Measurements from ENCODE around the gene KDM6B.

KDM6B gene

GRCh38 chr17:7841396-7841914, 7.4 kb downstream of the KDM6B start:
- peak; percentile 91 to 94 for DNase-seq

DNA sequence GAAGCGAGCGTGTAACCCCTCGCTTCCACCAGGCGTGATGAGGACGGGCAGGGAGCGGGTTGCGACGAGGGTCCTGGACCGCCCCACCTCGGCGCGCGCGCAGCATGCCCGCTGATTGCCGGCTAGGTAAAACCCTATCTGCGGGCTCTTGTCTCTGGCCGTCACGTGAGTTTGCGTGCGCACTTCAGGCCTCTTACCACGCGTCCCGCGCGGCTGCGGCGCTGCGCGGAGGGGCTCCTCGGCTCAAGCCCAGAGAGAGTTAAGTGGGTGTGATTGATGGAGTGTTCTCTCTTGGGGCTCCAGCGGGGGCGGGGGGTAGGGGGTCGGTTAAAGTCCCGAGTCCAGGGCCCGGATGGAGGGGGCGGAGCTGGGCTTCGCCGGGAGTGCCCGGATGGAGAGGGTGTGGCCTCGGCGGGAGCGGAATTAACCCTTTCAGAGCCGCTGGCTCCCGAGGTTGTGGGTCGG, 7.9 kb downstream of the KDM6B start:
- peak; percentile 86 to 89 for DNase-seq

- DNase-seq, result peak; percentile 95 to 98
Observed at GRCh38 chr17:7842380-7843256, 8.6 kb downstream of the KDM6B start.

- no peak for DNase-seq
Observed at GRCh38 chr17:7843257-7843535, 9.2 kb downstream of the KDM6B start.

- peak; percentile 91 to 92 for DNase-seq
Observed at GRCh38 chr17:7843536-7844291, 9.7 kb downstream of the KDM6B start.

GRCh38 chr17:7844292-7845154, 10.5 kb downstream of the KDM6B start:
- DNase-seq, result peak; percentile 85 to 86

GRCh38 chr17:7845359-7846062, 11.5 kb downstream of the KDM6B start:
- no peak for DNase-seq

- no peak for DNase-seq
Observed at GRCh38 chr17:7846063-7846735, 12.2 kb downstream of the KDM6B start.

GRCh38 chr17:7846765-7847661, 13.0 kb downstream of the KDM6B start:
- DNase-seq, result no peak

DNA sequence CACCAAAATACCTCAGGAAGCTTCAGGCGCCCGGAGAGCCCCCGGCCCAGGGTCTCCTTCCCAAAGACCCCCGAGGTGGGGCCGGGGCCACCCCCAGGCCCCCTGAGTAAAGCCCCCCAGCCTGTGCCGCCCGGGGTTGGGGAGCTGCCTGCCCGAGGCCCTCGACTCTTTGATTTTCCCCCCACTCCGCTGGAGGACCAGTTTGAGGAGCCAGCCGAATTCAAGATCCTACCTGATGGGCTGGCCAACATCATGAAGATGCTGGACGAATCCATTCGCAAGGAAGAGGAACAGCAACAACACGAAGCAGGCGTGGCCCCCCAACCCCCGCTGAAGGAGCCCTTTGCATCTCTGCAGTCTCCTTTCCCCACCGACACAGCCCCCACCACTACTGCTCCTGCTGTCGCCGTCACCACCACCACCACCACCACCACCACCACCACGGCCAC, 14.1 kb downstream of the KDM6B start:
- no peak for DNase-seq

GRCh38 chr17:7848739-7849129, 14.7 kb downstream of the KDM6B start:
- no peak for DNase-seq

GRCh38 chr17:7849130-7849750, 15.2 kb downstream of the KDM6B start:
- no peak for DNase-seq

GRCh38 chr17:7849751-7850504, 15.9 kb downstream of the KDM6B start:
- no peak for DNase-seq

DNA sequence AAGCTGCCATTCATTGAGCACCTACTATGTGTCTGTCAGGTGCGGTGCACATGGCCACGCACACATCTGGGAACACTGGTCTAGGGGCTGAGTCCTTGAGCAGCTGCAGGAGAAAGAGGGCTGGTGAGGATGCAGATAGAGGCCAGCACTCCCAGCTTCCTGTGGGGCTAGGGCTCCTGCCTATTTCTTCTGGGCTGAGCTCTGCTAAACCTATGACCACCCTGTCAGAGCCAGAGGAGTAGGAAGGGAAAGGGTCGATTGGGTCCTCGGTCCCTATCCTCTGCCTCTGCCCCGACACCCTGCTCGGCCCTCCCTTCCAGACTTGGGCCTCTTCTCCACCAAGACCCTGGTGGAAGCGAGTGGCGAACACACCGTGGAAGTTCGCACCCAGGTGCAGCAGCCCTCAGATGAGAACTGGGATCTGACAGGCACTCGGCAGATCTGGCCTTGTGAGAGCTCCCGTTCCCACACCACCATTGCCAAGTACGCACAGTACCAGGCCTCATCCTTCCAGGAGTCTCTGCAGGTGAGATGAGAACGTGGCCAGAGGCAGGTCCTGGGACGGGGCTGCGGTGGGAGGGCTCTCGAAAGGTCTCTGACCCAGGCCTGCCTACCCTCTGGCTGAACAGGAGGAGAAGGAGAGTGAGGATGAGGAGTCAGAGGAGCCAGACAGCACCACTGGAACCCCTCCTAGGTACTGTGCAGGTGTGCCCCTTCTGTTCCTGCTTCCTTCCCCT, 16.9 kb downstream of the KDM6B start:
- peak in 1 of 2 donors; percentile 11 for DNase-seq

DNA sequence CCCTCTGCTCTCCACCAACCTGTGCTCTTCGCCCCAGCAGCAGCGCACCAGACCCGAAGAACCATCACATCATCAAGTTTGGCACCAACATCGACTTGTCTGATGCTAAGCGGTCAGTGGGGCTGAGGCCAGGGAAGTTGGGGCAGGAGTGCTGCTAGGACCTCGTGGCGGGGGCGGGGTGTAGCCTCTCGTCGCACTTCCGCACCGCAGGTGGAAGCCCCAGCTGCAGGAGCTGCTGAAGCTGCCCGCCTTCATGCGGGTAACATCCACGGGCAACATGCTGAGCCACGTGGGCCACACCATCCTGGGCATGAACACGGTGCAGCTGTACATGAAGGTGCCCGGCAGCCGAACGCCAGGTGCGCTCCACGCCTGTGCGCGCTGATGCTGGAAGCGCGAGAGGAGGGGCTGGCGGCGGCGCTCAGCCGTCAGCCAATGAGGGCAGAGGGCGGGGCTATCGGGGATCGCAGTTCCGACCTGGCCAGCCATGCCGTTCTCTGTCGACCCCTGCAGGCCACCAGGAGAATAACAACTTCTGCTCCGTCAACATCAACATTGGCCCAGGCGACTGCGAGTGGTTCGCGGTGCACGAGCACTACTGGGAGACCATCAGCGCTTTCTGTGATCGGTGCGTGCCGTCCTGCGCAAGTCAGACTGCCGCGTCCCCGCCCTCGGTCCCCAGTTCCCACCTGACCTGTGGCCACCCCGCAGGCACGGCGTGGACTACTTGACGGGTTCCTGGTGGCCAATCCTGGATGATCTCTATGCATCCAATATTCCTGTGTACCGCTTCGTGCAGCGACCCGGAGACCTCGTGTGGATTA, 17.6 kb downstream of the KDM6B start:
- peak; percentile 94 to 97 for DNase-seq

DNA sequence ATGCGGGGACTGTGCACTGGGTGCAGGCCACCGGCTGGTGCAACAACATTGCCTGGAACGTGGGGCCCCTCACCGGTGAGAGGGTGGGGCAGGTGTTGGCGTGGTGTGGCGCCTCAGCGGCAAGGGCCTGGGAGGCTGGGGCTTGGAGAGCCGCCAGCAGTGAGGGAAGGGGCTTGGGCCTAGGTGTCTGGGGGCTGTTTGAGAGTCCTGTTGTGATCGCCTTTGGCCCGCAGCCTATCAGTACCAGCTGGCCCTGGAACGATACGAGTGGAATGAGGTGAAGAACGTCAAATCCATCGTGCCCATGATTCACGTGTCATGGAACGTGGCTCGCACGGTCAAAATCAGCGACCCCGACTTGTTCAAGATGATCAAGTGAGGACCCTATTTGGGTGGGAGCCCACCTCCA, 18.2 kb downstream of the KDM6B start:
- peak in 1 of 2 donors; percentile 24 for DNase-seq

DNA sequence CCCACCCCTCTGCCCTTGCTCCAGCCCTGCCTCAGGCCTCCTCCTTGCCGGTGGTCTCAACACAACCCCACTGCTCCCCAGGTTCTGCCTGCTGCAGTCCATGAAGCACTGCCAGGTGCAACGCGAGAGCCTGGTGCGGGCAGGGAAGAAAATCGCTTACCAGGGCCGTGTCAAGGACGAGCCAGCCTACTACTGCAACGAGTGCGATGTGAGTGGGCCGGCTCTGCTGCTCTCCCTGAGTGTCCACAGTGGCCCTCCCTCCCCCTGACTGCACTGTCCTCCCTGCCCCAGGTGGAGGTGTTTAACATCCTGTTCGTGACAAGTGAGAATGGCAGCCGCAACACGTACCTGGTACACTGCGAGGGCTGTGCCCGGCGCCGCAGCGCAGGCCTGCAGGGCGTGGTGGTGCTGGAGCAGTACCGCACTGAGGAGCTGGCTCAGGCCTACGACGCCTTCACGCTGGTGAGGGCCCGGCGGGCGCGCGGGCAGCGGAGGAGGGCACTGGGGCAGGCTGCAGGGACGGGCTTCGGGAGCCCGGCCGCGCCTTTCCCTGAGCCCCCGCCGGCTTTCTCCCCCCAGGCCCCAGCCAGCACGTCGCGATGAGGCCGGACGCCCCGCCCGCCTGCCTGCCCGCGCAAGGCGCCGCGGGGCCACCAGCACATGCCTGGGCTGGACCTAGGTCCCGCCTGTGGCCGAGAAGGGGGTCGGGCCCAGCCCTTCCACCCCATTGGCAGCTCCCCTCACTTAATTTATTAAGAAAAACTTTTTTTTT, 19.1 kb downstream of the KDM6B start:
- DNase-seq, result peak in 1 of 2 donors; percentile 19

Data from stimulated activated CD4-positive, alpha-beta T cell treated with anti-CD3 and anti-CD28 coated beads, Interleukin-2, amount 100 ng/mL, for 24 hours (primary cell).